GM19351 (cell line): Measurements from ENCODE around the gene EIF4G1.
"Not testable (repeated sequence)": the region's sequence is repeated elsewhere in the genome, so short reads cannot be mapped to it uniquely, and the experiment has no call there.

Source experiments
- ATAC-seq: cut with Tn5 transposase; IDR thresholded peaks from one replicate; pipeline ENCODE4 v1.9.1; 2021; ENCODE audit warnings: mild to moderate bottlenecking, moderate library complexity; ENCODE audit not compliant: unreplicated experiment

The EIF4G1 gene

DNA sequence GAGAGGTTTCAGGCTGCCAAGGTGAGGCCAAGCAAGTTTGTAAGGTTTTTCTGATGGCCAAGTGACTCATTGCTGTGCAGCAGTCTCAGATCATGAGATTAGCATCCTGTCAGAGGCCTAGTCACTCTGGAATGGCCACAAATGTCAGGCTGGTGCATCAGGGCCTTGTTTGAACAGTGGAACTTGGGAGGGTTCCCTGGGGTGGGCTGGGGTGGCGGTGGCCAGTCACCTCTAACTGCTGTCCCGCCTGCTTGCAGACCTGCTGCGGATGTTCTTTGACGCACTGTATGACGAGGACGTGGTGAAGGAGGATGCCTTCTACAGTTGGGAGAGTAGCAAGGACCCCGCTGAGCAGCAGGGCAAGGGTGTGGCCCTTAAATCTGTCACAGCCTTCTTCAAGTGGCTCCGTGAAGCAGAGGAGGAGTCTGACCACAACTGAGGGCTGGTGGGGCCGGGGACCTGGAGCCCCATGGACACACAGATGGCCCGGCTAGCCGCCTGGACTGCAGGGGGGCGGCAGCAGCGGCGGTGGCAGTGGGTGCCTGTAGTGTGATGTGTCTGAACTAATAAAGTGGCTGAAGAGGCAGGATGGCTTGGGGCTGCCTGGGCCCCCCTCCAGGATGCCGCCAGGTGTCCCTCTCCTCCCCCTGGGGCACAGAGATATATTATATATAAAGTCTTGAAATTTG, 20.2 kb downstream of the EIF4G1 start:
- no peak for ATAC-seq

DNA sequence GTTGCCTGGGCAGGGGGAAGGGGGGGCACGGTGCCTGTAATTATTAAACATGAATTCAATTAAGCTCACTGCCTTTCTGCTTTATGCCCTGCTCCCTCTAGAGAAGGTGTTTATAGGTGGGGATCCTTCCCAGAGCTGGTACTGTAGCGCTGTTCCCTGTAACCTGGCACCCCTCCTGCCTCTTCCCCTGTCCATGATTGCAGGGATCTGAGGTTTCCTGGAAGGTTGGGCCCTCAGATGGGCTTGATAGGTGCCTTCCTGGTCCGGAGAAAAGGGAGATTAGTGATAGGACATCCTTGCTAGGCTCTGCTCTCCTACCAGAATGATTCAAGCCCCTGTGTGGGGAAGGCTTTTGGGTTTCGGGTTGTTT, 20.9 kb downstream of the EIF4G1 start:
- no peak for ATAC-seq

DNA sequence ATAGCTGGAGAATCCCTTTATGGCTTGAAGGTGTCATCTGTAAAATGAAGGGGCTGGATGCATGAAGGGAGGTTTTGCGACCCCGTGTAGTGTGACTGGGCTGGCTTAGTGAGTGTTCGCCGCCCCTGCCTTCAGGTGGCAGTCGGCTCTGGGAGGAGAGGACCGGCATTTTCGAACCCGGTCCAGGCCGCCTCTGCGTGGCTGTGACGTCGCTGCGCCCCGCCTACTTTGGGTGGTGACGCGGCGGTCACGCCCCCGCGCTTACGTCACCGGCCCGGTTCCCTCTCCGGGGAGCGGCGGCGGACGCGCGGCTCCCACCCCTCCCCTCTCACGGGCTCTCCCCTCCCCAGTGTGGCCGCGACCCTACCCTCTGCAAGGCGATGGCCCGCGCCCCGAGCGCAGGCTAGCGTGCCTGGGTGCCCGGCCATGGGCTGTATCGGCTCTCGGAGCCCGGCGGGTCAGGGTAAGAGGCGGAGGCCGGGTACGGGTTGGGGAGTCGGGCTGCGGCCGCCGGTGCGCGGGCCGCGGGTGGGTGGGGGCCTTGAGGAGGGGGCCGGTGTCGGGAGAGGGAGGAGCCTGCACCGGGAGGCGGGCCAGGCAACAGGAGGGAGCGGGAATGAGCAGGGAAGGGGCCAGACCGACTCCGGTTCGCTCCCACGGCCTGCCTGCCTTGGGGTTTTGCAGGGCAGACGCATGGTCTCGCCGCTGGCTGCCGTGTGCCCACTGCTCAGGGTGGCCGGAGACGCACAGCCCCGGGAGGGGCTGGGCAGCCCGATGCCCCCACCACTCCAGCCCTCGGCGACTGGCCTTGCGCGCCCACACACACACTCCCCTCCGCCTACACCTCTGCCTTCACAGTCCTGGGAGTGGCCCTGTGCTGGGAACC, 21.5 kb downstream of the EIF4G1 start:
- ATAC-seq, result peak; percentile 85

DNA sequence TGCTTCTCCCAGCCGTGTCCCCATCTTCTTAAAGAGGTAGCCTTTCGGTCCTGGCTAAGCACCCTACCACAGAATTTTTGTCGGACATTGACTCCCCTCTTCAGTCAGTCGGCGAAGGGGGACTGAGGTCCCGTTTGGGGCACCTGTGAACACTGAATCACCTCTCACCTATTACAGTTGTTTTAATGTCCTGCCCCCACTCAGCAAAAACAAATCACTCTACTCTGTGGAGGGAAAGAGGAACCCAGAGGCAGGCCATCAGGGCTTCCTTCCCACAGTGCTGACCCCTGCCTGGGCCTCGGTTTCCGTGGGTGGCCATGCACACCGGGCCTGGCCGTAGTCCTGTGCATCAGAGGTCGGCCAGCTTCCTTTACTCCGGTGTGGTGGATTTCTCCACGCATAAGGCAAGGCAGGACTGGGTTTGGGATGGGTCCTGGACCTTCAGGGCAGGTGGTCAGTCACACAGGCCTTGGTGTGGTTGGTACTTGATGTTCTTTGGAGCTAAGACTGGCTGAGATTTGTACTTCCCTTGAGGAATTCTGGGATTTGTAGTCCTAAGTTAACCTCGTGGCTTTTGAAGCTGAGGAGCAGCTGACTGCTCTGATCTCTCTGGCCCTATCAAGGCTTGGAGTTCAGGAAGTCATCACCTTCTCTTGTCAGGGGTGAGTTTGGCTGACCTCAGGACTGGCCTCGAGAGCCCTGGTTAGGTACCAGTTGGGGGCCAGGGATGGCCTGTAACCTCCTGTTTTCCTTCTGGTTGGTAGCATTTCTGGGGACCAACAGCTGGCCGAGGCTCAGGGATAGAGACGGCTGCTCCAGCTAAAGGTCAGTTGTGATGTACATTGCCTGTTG, 22.4 kb downstream of the EIF4G1 start:
- ATAC-seq, result no peak

DNA sequence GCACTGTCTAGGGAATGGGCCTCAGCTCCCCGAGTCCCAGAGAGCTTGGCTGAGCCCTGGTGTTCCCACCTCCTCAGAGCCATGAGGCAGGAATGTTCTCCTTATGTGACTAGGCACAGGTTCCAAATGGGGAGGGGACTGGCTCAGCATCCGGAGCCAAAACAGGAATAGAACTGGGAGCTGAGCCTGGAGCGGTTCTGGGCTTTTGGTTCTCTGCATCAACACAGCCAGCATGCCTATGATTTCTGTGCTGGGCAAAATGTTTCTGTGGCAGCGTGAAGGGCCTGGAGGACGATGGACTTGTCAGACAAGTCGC, 23.0 kb downstream of the EIF4G1 start, which contains the start of gene FAM131A:
Gene FAM131A, plus strand, starts transcription at position 202 of the 316 bp plus-strand sequence. Its CDS starts 31 bp downstream, at position 233.
- ATAC-seq, result no peak

DNA sequence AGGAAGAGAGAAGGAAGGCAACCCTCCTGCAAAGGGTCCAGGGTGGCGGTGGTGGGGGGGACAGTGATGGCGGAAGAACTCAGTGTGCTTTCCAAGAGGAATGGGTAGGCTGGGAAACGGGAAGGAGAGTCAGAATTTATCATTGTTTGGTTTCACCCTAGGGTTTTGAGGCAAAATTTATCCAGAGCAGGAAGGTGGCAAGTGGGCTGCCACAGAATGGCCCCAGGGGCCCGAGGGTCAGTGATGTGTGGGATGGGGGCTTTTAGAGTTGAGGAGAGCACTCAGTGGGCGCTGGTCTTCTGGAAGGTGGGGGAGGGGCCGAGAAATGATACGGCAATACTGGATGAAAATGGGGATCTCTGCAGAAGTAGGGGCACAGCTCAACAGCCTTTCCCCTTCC, 23.6 kb downstream of the EIF4G1 start:
- ATAC-seq, result no peak

DNA sequence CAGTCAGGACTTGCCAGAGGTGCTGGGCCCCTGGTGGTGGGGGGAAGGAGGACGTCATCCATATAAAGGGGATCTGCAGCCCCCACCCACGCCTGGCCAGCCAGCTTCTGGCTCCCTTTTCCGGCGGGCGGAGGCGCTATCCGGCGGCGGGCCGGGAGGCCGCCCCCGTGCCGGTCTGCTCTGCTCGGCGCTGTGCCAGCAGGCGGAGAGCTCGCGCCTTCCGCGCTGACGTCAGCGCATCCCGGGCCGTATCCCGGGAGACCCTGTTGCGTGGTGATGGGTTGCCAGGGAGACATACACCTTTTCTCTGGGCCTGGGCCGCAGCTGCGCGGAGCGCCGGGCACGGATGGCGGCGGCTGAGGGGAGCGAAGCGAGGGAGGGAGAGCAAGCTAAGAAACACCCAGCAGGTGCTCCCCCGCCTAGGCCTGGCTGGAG, 24.1 kb downstream of the EIF4G1 start:
- no peak for ATAC-seq

DNA sequence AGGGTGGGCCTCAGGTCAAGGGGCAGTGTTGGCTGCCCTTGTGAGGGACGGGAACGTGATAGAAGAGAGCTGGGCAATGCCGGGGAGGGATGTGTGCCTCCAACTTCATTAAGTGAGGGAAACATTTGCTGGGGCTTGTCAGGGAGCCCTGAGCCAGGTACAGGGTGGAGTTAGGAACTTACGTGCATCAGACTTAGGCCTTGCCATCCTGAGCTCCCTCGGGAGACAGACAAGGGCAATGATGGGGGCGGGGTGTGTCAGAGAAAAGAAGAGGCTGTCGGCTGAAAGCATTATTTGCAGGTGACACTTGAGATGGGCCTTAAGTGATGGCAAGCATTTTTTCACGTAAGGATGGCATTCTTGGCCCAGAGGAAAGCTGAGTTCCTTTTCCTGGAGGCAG, 24.6 kb downstream of the EIF4G1 start:
- no peak for ATAC-seq

DNA sequence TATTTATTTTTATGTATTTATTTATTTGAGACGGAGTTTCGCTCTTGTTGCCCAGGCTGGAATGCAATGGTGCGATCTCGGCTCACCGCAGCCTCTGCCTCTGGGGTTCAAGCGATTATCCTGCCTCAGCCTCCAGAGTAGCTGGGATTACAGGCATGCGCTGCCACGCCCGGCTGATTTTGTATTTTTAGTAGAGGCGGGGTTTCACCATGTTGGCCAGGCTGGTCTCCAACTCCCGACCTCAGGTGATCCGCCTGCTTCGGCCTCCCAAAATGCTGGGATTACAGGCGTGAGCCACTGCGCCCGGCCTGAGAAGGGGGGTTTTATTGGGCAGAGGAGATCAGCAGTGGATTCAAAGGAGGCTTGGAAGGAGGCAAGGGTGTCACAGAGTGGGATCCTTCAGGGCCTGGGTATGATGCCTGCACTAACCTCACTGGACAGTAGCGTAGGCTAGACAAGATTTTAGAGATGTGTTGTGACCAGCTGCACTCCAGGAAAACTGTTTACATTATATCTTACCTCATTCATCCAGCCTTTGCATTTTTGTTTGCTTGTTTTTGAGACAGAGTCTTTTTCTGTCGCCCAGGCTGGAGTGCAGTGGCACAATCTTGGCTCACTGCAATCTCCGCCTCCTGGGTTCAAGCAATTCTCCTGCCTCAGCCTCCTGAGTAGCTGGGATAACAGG, 25.2 kb downstream of the EIF4G1 start:
- ATAC-seq, result not testable (repeated sequence)

DNA sequence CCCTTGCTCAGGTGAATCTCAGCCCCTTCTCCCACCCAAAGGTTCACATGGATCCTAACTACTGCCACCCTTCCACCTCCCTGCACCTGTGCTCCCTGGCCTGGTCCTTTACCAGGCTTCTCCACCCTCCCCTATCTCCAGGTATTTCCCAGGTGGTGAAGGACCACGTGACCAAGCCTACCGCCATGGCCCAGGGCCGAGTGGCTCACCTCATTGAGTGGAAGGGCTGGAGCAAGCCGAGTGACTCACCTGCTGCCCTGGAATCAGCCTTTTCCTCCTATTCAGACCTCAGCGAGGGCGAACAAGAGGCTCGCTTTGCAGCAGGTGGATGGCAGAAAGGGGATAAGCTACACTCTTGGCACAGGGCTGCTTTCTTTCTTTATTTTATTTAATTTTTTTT, 27.5 kb downstream of the EIF4G1 start:
- no peak for ATAC-seq

DNA sequence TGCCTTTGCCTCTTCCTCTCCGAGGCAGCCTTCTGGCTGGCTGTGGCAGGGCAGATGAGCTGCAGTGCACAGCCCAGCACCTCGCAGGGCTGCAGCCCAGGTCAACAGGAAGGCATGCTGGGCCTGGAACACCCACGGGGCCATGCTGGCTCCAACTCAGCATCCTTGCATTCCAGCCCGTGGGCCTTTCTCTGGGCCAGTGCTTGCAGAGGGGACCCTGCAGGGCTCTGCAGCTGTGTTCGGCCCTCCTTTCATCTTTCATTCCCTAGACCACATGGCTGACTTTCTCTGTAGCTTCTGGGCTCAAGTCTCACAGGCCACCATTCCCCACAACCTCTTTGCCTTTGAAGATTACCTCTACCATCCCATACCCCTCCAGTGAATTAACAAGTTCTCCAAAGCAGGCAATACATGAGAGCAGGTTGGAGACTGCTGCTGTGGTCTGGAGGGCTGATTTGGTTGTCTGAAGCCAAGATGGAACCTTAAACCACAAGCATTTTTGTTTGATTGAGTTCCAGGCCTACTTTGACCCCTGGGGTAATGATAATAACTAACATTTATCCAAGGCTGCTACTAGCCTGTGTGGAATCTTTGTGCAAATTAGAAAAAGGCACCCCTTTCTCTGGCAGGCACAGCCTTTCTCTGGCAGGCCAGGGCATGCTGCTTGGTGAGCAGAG, 28.9 kb downstream of the EIF4G1 start:
- no peak for ATAC-seq

DNA sequence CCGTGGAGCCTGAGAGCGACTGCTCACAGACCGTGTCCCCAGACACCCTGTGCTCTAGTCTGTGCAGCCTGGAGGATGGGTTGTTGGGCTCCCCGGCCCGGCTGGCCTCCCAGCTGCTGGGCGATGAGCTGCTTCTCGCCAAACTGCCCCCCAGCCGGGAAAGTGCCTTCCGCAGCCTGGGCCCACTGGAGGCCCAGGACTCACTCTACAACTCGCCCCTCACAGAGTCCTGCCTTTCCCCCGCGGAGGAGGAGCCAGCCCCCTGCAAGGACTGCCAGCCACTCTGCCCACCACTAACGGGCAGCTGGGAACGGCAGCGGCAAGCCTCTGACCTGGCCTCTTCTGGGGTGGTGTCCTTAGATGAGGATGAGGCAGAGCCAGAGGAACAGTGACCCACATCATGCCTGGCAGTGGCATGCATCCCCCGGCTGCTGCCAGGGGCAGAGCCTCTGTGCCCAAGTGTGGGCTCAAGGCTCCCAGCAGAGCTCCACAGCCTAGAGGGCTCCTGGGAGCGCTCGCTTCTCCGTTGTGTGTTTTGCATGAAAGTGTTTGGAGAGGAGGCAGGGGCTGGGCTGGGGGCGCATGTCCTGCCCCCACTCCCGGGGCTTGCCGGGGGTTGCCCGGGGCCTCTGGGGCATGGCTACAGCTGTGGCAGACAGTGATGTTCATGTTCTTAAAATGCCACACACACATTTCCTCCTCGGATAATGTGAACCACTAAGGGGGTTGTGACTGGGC, 30.3 kb downstream of the EIF4G1 start:
- ATAC-seq, result no peak

DNA sequence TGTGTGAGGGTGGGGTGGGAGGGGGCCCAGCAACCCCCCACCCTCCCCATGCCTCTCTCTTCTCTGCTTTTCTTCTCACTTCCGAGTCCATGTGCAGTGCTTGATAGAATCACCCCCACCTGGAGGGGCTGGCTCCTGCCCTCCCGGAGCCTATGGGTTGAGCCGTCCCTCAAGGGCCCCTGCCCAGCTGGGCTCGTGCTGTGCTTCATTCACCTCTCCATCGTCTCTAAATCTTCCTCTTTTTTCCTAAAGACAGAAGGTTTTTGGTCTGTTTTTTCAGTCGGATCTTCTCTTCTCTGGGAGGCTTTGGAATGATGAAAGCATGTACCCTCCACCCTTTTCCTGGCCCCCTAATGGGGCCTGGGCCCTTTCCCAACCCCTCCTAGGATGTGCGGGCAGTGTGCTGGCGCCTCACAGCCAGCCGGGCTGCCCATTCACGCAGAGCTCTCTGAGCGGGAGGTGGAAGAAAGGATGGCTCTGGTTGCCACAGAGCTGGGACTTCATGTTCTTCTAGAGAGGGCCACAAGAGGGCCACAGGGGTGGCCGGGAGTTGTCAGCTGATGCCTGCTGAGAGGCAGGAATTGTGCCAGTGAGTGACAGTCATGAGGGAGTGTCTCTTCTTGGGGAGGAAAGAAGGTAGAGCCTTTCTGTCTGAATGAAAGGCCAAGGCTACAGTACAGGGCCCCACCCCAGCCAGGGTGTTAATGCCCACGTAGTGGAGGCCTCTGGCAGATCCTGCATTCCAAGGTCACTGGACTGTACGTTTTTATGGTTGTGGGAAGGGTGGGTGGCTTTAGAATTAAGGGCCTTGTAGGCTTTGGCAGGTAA, 31.1 kb downstream of the EIF4G1 start:
- no peak for ATAC-seq

DNA sequence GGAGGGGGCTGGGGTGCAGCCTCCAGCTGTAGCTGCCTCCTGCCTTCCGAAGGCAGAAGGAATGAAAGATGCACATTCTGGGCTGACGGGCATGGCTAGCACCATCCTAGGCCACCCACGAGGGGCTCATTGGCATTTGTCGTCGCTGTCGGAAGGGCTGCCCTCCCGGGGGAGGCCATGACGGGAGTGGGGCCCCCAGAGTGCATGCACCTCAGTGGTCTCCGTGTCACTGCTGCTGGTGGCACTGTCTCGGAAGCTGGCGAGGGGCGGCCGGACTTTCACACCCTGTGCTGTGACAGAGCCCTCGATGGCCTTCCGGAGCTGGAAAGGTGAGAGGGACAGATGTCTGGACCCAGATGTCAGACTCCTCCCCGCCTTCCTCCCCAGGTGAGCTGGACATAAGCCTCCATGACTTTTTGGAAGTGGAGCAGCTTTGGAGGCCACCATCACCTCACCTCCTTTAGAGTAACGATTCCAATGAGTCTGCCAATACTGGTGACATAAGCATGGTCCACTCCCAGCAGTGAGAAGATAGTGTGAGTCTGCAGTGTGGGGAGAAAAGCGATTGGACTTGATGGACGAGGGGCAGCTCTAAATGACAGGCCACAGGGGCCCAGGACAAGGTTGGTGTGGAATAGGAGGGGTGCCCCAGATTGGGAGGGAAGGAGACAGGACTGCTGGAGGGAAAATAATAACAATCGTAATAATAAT, 32.2 kb downstream of the EIF4G1 start:
- ATAC-seq, result no peak

DNA sequence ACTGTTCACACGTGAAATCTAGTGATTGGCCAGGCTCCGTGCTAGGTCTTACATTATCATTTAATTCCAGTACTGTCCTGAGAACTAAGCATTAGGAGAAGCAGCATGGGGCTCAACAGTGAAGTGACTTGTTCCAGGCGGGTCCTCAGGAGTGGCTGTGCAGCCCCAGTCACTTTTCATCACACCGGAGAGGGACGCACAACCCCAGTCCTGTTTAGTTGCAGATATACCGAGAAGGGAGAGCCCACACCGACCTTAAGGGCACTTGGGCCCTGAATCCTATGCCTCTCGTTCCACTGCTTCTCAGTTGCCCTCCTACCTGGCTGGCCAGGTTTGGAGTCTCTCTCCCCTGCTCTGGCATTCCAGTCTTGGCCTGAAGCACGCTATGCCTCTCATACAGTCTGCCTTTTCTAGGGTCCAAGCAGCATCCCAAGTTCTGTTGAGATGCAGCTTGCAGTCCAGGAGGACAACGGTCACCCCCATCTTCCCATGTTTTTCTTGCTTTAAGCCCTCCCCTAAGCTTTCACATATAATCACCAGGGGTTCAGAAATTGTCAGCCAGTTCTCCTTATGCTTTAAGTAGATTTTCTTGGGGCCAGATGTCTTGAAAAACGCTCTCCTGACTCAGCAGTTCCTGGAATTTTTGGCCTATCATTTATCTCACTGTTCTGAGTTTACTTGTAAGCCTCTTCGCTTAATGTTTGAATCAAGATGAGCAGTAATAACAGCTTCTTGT, 33.1 kb downstream of the EIF4G1 start:
- no peak for ATAC-seq

DNA sequence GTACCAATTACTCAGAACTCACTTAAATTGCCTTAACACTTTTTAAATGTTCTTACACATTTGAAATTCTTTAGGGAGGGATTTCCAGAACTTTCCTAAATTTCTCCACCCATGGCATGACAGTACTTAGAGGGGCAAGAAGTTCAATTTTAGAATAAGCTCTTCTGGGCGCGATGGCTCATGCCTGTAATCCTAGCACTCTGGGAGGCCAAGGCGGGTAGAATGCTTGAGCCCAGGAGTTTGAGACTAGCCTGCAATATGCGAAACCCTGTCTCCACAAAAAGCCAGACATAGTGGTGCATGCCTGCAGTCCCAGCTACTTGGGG, 33.6 kb downstream of the EIF4G1 start:
- ATAC-seq, result no peak
